A673 (cell line): Measurements from ENCODE around the gene SELENOS. TPM values are rescaled to one million over a fixed set of nuclear protein-coding genes. Genes with fewer than 3 reads are reported as not detected.

Experiments
- BruUV-seq: library from RNA; stranded (reverse); fragments of 400-500 nt; replicated peaks from 2 replicates; lab custom pipeline; 2021; lab: Mats Ljungman, UMichigan
- CTCF ChIA-PET: fragments of 300-600 bp; sonication (Branson Sonifier 250); formaldehyde crosslinking; loops from one replicate; lab custom pipeline; 2022; ENCODE audit warnings: antibody characterized with exemption; lab: Charles Lee
- POLR2A ChIA-PET: fragments of 300-600 bp; sonication (Branson Sonifier 250); formaldehyde crosslinking; loops from one replicate; lab custom pipeline; 2022; ENCODE audit warnings: antibody characterized with exemption; ENCODE audit not compliant: low non-redundant PET; lab: Charles Lee
- DNase-seq: peaks from one replicate; pipeline ENCODE4 v3.0.0-alpha.2; 2015; ENCODE audit warnings: low spot score
- H3K27ac ChIP-seq: fragments of 200-600 bp; sonication (generic); 2 replicates; pipeline ENCODE4 v1.5.1; 2016; ENCODE audit warnings: mixed run types, low read depth, mild to moderate bottlenecking, mixed read lengths, antibody characterized with exemption, low read length; ENCODE audit not compliant: poor library complexity, severe bottlenecking
- H3K27me3 ChIP-seq: fragments of 200-600 bp; sonication (generic); replicated peaks from 2 replicates; pipeline ENCODE4 v1.6.1; 2017; ENCODE audit warnings: mixed run types, low read depth, mild to moderate bottlenecking, mixed read lengths, antibody characterized with exemption, low read length; ENCODE audit not compliant: insufficient read depth, poor library complexity
- H3K36me3 ChIP-seq: fragments of 200-600 bp; sonication (generic); 2 replicates; pipeline ENCODE4 v1.6.1; 2016; ENCODE audit warnings: mixed run types, mild to moderate bottlenecking, mixed read lengths, antibody characterized with exemption, low read length; ENCODE audit not compliant: insufficient read depth, poor library complexity, severe bottlenecking
- H3K4me1 ChIP-seq: fragments of 200-600 bp; sonication (generic); 2 replicates; pipeline ENCODE4 v1.6.1; 2017; ENCODE audit warnings: mixed run types, mild to moderate bottlenecking, mixed read lengths, antibody characterized with exemption, low read length; ENCODE audit not compliant: insufficient read depth, poor library complexity, severe bottlenecking
- H3K4me3 ChIP-seq: fragments of 200-600 bp; sonication (generic); 2 replicates; pipeline ENCODE4 v1.5.1; 2016; ENCODE audit warnings: low read depth, mixed run types, mild to moderate bottlenecking, mixed read lengths, low read length; ENCODE audit not compliant: poor library complexity, severe bottlenecking
- H3K9me3 ChIP-seq: fragments of 200-600 bp; sonication (generic); 2 replicates; pipeline ENCODE4 v1.6.1; 2016; ENCODE audit warnings: mixed run types, low read depth, mild to moderate bottlenecking, mixed read lengths, antibody characterized with exemption, low read length; ENCODE audit not compliant: poor library complexity, severe bottlenecking
- CTCF ChIP-seq: fragments of 300-800, 200-600 bp; sonication (generic); conservative IDR thresholded peaks from 2 replicates; pipeline ENCODE4 v1.5.1; 2017; ENCODE audit warnings: low read depth, mild to moderate bottlenecking, antibody characterized with exemption, low read length, moderate library complexity, mixed read lengths
- EZH2 ChIP-seq: fragments of 200-600 bp; sonication (generic); IDR thresholded peaks from 2 replicates; pipeline ENCODE4 v1.6.1; 2017; ENCODE audit warnings: borderline replicate concordance, low read depth, mild to moderate bottlenecking, mixed read lengths, antibody characterized with exemption, low read length; ENCODE audit not compliant: poor library complexity, severe bottlenecking
- intact Hi-C: fragments of 100-400 bp; cut with micrococcal nuclease; formaldehyde crosslinking; loops from one replicate; pipeline ENCODE4 v1.10.0; 2022; ENCODE audit not compliant: unreplicated experiment
- total RNA-seq: library from RNA; stranded (reverse); gene quantifications from 2 replicates; pipeline ENCODE4 v1.2.3, GENCODE V29; 2021

The SELENOS gene
- total RNA-seq, 1 experiment from 2014 or later = 40.1 TPM

DNA sequence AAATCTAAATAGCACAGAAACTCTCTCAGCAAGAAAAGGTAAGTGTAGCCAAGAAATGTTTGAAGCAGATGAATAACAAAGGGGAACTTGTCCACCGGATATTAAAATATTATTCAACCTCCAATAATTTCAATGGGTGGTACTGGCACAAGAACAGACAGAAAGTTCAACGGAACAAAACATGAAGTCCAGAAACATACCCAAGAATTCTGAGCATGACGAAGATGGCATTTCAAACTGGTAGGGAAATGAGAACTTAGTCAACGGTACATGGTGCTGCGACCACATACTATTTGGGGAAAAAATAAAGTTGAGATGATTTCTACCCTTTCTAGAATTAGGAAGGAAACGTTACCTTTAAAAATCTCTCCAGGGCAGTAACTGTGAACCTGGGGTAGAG is 30.9 kb downstream of the SELENOS start:
- ChIA-PET POLR2A (no interaction called here), CTCF (no interaction called here)
- no peaks in the 10 kb centered on the region for H3K36me3 ChIP-seq
- no peak overlapping the region for H3K27ac ChIP-seq
- TF ChIP-seq CTCF = no peak
- no peak for TF ChIP-seq EZH2
- peaks cover 17% of the 10 kb centered on the region for H3K4me1 ChIP-seq
- no peak for DNase-seq
- no TSS peak for BruUV-seq
- H3K9me3 ChIP-seq = no peaks in the 10 kb centered on the region
- intact Hi-C loops = no loop called here
- H3K4me3 ChIP-seq = no peak overlapping the region
- H3K27me3 ChIP-seq = no peaks in the 10 kb centered on the region

- no TSS peak for BruUV-seq
- H3K4me1 ChIP-seq = peaks cover 24% of the 10 kb centered on the region
- no peak for TF ChIP-seq EZH2
- TF ChIP-seq CTCF = no peak
Observed at GRCh38 chr15:101244889-101245668, 32.2 kb downstream of the SELENOS start.

DNA sequence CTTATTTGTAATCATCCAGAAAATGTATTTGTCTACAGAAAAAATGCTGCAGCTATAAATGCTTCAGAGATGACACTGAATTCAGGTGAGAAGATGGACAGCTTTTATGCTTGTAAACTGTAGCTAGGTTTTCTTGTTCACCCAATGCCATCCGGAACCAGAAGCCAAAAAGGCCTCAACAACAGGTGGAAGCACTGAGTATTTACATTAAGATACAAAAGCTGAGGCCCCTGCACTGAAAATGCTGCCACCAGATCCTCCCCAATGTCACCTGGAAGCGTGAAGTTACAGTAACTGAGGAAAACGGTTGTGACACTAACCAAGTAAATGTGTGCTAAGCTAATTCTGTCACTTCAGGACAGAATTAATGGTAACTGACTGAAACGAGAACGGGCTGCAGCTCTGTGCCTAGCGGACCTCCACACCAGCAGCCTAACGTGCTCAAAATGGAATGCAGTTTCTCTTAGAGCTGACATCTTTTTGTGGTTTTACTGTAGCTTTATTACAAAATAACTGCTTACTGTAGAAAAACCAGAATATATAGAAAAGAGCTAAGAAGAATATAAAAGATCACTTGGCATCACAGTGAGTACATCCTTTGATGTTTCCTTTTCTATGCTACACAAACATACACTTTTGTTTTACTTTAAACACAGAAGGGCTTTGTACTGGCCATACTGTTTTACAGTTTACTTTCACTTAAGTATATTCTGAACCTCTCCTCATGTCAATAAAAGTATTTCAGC is 33.1 kb downstream of the SELENOS start:
- no peak for DNase-seq
- H3K4me3 ChIP-seq = no peak overlapping the region
- CTCF ChIA-PET = no interaction called here
- H3K27ac ChIP-seq = no peak overlapping the region
- no peaks in the 10 kb centered on the region for H3K9me3 ChIP-seq
- no peaks in the 10 kb centered on the region for H3K27me3 ChIP-seq
- intact Hi-C loops = no loop called here
- BruUV-seq = no TSS peak
- TF ChIP-seq EZH2 = no peak
- TF ChIP-seq CTCF = no peak
- POLR2A ChIA-PET = no interaction called here
- peaks cover 31% of the 10 kb centered on the region for H3K4me1 ChIP-seq
- no peaks in the 10 kb centered on the region for H3K36me3 ChIP-seq

More at GRCh38 chr15:101244889-101245668, 32.2 kb downstream of the SELENOS start:
- intact Hi-C loops = no loop called here
- ChIA-PET CTCF (no interaction called here), POLR2A (no interaction called here)
- Histone ChIP-seq H3K27ac (no peak overlapping the region), H3K27me3 (no peaks in the 10 kb centered on the region), H3K9me3 (no peaks in the 10 kb centered on the region), H3K4me3 (no peak overlapping the region), H3K36me3 (no peaks in the 10 kb centered on the region)
- DNase-seq = no peak
